H1 (cell line): ENCODE measurements around the gene UNC79. TPM values are rescaled to one million over a fixed set of nuclear protein-coding genes. Genes with fewer than 3 reads are reported as not detected.

Experiments used
- ASH2L ChIP-seq: fragments of 200-600, 300-600 bp; sonication (generic); IDR thresholded peaks from one replicate; pipeline ENCODE4 v1.7.1; 2017; ENCODE audit warnings: low read length
- BRCA1 ChIP-seq: IDR thresholded peaks from 2 replicates; pipeline ENCODE4 v1.6.1; 2012; ENCODE audit warnings: low read depth, low read length, improper control_type of control experiment
- MAFK ChIP-seq: IDR thresholded peaks from 2 replicates; pipeline ENCODE4 v1.6.1; 2012; ENCODE audit warnings: low read depth, mild to moderate bottlenecking, improper control_type of control experiment, low read length
- RFX5 ChIP-seq: IDR thresholded peaks from 2 replicates; pipeline ENCODE4 v1.6.1; 2011; ENCODE audit warnings: low read depth, low read length, improper control_type of control experiment, borderline replicate concordance
- YY1 ChIP-seq: IDR thresholded peaks from 2 replicates; pipeline ENCODE4 v1.6.1; 2011; ENCODE audit warnings: low read depth, mild to moderate bottlenecking, low read length
- polyA plus RNA-seq, 7 experiments: library from polyadenylated mRNA; depleted of rRNA in 3 of 7; stranded (reverse) in 5 of 7; unstranded in 2 of 7; fragments of >200 nt in 5 of 7; fragments of 200-250 nt in 2 of 7; gene quantifications; 1 replicate in 5 of 7; 2 replicates in 1 of 7; 4 replicates in 1 of 7; pipeline versions ENCODE4 v1.2.1 to v1.2.3, GENCODE V29; 2011 to 2013; ENCODE audit warnings: missing spikeins in 2 of 7, mixed read lengths in 2 of 7
- total RNA-seq: library from RNA; stranded (reverse); fragmentation: NEBNext Ultra II Directional; extraction: Animal tissue kit (Norgen Biotek cat#: 25700); gene quantifications from 2 replicates; pipeline ENCODE4 v1.2.1, GENCODE V29; 2021

The UNC79 gene
- total and polyA plus RNA-seq, 2 of the 8 experiments (the other 6 are each of a cell fraction or from before 2014, with no cell fraction given) = 1.8 to 2.3 TPM

DNA sequence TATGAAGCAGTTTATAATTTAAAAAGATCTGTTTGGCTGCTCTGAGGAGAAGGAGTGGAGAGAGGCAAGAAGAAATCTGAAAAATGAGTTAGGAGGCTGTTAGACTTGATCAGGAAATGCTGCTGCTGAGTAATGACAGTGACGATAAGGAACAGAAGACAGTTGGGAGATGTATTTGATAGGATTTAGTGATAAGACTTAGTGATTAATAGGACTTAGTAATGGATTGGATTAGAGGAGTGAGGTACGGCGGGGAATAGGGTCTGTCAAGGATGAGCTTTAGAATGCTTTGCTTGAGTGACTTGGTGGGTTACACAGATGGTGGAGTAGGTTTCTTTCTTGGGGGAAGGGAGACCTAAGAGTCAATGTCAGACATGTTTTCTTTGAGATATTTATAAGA, 31.7 kb downstream of the UNC79 start (continued):
- TF ChIP-seq ASH2L (no peak), BRCA1 (no peak), RFX5 (no peak), MAFK (no peak), YY1 (no peak)
